NT2/D1 (cell line): Measurements from ENCODE around the gene ZNF653.

ENCODE experiments used
- SUZ12 ChIP-seq: IDR thresholded peaks from 2 replicates; pipeline ENCODE4 v1.6.1; 2011; ENCODE audit not compliant: insufficient read length, insufficient read depth; ENCODE audit errors: extremely low read depth
- YY1 ChIP-seq: IDR thresholded peaks from 2 replicates; pipeline ENCODE4 v1.6.1; 2011; ENCODE audit not compliant: insufficient read length, insufficient read depth

GRCh38 chr19:11550265-11550664 is 44.6 kb upstream of the ZNF653 start:
- TF ChIP-seq YY1 = no peak
- TF ChIP-seq SUZ12 = no peak
